Stimulated activated CD8-positive, alpha-beta memory T cell treated with anti-CD3 and anti-CD28 coated beads, Interleukin-15, amount 100 ng/mL, for 48 hours (primary cell): ENCODE results near the gene PIGH.

ENCODE experiments used
- DNase-seq, 2 donors: peaks; one replicate each; pipeline ENCODE4 v3.0.0-alpha.2; 2020; ENCODE audit warnings: low read depth in 2 of 2

The PIGH gene

GRCh38 chr14:67575684-67576083 lies 24.4 kb downstream of the PIGH start:
- DNase-seq = no peak

- DNase-seq = no peak
Observed at GRCh38 chr14:67574806-67575205, 25.3 kb downstream of the PIGH start.

- DNase-seq = no peak
Observed at GRCh38 chr14:67574156-67574555, 25.9 kb downstream of the PIGH start.

GRCh38 chr14:67573228-67574010 lies 26.6 kb downstream of the PIGH start:
- DNase-seq = no peak

- DNase-seq = no peak
Observed at GRCh38 chr14:67572608-67573007, 27.5 kb downstream of the PIGH start.

GRCh38 chr14:67571991-67572323 lies 28.1 kb downstream of the PIGH start:
- DNase-seq = no peak

- peak; percentile 30 to 34 for DNase-seq
Observed at GRCh38 chr14:67571275-67571990, 28.6 kb downstream of the PIGH start.

- DNase-seq = no peak
Observed at GRCh38 chr14:67570453-67570852, 29.6 kb downstream of the PIGH start.

- DNase-seq = no peak
Observed at GRCh38 chr14:67569651-67570290, 30.3 kb downstream of the PIGH start.

- no peak for DNase-seq
Observed at GRCh38 chr14:67569011-67569650, 30.9 kb downstream of the PIGH start.

- no peak for DNase-seq
Observed at GRCh38 chr14:67567654-67568053, 32.4 kb downstream of the PIGH start.

- DNase-seq = no peak
Observed at GRCh38 chr14:67566908-67567307, 33.2 kb downstream of the PIGH start.

GRCh38 chr14:67564236-67564635 lies 35.8 kb downstream of the PIGH start:
- DNase-seq = no peak

GRCh38 chr14:67562776-67563150 lies 37.3 kb downstream of the PIGH start:
- DNase-seq = no peak

GRCh38 chr14:67562025-67562775 lies 37.9 kb downstream of the PIGH start:
- DNase-seq = no peak

- no peak for DNase-seq
Observed at GRCh38 chr14:67559639-67560038, 40.4 kb downstream of the PIGH start.

GRCh38 chr14:67557656-67558055 lies 42.4 kb downstream of the PIGH start:
- DNase-seq = no peak

- DNase-seq = no peak
Observed at GRCh38 chr14:67557118-67557517, 43.0 kb downstream of the PIGH start.

- DNase-seq = no peak
Observed at GRCh38 chr14:67556671-67557070, 43.4 kb downstream of the PIGH start.

- DNase-seq = no peak
Observed at GRCh38 chr14:67555518-67556090, 44.5 kb downstream of the PIGH start.

- DNase-seq = no peak
Observed at GRCh38 chr14:67554341-67554740, 45.7 kb downstream of the PIGH start.
